Dedifferentiated amniotic fluid mesenchymal stem cell (primary cell): ENCODE measurements around the gene CNTNAP2.

Source experiments
- DNase-seq: peaks from one replicate; pipeline ENCODE4 v3.0.0-alpha.2; 2016; ENCODE audit errors: extremely low spot score

Gene CNTNAP2

DNA sequence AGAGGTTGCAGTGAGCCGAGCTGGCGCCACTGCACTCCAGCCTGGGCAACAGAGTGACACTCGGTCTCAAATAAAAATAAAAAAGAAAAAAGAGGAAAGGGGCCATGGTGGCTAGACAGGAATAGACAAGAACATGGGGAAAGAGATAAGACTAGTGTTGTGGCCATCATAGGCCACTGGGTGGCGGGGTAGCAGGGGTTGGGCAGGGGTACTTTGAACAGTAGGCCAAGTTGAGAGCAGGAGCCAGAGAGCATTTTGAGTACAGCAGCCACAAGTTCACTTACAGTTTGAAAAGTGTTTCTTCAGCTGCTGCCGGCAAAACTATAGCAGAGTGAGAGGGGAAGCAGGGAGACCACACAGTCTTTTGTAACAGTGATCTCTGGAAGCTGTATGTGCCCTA lies 656.0 kb downstream of the CNTNAP2 start:
- DNase-seq, result no peak

DNA sequence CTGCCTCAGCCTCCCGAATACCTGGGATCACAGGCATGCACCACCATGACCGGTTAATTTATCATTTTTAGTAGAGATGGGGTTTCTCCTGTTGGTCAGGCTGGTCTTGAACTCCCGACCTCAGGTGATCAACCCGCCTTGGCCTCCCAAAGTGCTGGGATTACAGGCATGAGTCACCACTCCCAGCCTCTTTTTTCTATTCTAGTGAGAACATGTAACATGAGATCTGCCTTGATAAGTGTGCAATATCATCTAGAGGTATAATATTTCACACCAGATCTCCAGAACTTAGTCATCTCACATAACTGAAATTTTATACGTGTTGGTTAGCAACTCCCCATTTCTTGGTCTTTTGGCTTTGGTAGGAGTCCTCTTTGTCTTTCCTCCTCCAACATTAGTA lies 656.9 kb downstream of the CNTNAP2 start:
- DNase-seq, result no peak

DNA sequence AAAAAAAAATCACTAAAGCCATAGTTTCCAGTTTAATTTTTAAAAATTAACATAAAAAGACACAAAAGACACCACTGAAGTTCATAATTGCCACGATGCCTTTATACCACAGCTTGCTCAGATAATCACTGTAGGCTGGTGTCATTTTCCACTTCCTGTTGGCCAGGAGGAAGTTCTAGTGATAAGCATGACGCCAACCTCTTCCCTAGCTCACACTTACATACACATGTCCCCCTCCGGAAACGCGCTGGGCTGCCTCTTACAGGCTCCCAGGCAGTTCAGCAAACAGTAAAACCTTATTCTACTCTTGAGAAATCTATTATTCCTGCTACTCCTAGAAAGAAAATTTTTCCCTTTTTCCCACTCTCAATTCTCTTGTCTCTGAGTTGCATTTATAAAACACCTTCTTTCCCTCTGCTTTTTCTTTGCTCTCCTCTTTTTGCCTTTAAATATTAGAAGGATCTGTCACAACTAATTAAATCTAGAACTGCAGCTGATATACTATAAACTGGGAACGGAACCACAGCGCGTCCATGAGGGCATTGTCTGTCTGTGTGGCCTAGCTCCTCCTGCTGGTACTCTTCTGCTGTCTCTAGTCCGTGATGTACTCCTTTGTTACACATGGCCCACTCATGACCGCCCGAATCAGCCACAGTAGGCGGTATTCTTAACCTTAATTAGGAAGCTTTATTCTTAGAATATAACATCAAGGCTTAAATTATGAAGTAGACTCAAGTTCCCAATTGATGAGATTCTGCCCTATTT lies 664.9 kb downstream of the CNTNAP2 start:
- DNase-seq, result no peak

DNA sequence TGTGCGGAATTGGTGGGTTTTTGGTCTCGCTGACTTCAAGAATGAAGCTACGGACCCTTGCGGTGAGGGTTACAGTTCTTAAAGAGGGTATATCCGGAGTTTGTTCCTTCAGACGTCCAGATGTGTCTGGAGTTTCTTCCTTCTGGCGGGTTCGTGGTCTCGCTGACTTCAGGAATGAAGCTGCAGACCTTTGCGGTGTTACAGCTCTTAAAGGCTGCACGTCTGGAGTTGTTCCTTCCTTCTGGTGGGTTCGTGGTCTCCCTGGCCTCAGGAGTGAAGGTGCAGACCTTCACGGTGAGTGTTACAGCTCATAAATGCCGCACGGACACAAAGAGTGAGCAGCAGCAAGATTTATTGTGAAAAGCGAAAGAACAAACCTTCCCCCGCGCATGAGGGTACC lies 670.7 kb downstream of the CNTNAP2 start:
- DNase-seq, result no peak

DNA sequence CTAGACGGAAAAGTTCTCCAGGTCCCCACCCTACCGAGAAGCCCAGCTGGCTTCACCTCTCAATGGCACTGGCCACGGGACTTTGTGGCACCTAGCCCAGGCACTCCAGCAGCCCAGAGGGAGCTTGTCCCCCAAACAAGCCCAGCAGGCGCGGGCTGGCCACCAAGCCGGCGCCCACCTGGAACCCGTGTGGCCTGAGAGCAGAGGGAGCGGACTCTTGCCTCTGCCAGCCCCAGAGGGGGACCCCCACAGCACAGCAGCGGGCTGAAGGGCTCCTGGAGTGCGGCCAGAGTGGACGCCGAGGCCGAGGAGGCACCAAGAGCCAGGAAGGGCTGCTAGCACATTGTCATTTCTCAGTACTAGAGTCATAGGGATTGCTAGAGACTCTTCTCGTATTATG lies 671.4 kb downstream of the CNTNAP2 start:
- no peak for DNase-seq

DNA sequence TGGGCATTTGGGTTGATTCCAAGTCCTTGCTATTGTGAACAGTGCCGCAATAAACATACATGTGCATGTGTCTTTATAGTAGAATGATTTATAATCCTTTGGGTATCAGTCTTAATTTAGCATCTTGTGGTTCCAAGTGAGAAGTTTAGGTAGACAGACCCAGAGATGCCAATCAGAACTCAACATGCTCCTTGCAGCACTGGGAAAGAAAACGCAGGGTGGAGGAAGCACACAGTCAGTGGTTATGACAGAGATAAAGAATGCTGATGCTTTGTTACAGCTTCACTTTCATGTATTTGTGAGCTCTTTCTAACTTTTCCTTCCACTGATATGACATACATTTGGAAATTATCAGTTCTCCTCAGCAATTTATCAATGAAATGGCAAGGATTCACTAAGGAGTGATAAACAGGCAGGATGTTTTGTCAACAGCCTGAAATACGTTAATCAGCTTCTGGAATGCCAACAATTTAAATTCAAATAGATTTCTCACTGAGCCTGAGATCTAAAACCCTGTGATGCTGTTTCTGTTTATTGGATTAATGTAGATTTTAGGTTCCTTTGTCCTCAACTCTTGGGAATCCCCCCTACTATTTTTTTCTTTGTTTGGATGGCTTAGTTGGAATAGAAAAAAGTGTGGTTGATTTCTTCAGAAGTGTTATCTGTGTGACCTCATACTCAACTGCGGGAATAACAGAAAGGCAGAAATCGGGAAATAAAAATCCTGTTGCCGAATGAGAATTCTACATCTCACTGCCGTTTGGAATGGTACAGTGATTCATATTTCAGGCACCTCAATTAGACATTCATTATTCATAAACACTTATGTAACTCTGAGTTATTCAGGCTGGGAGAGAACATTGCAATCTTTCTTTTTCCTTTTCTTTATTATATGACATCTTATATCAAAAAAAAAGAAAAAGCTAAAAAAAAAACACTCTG lies 675.0 kb downstream of the CNTNAP2 start:
- DNase-seq, result no peak

DNA sequence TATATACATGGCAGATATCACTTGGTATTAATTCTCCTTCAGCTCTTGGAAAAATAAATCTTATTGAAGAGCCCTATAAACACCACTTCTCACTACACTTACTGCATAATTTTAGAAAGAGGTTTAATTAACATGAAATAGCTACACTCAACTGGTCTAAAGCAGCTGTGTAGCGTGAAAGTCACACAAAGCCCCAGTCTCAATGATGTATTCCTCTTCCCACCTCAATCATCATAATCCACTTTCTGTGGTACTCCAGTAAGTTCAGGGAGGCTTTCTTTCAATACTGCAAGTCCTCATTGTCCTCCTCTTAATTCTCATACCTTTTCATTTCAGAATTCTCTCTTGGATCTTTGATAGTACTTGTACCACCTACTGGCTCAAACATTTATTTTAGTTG lies 688.0 kb downstream of the CNTNAP2 start:
- DNase-seq, result no peak

DNA sequence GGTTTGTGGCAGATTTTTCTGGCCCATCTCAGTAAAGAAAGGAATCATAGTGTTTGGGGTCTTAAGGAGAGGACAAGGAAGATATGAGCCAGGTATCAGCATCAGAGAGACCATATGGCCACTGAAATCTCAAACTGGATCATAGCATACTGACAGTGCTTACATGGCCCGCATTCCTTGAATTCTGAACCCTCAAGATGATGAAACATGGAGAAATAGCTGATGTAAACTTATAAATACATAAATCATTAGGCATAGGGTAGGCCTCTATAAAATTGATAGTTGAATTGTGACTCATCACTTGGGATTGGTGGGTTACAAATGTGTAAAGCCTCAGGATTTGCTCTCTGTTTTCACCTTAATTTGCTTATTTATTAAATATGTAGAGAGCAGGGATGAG lies 688.5 kb downstream of the CNTNAP2 start:
- peak; percentile 48 for DNase-seq

DNA sequence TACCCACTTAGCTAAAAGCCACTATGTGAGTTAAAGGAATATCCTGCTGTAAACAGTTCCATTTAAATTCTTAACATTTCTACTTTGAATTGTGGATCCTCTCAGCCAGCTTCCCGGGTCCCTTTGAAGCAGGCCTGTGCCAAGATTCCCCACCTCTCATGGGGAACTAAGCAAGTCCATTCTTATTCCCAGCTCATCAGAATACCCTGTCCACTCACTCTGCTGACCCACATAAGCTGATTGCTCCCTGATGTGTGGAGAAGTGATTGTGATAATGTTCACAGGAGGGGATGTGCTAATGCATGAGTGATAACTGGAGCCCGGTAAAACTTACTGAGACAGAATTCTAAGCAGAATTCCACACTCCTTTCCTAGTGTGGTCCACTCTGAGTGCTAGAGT lies 709.7 kb downstream of the CNTNAP2 start:
- no peak for DNase-seq

DNA sequence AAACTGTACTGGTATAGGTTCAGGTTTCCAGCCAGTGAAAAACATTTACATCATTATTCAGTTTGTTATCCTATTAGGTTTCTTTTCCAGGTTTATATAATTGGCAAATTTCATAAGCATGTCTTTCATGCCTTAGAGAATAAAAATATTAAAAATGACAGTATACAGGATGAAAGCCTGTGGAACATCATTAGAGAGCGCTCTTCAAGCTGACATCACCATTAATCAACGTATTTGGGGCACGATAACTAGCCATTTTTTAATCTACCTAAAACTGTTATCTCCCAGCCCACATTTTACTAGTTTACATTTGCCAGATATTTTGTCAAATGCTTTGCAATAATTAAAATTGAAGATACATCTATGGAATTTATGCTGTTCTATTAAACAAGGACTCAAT lies 714.1 kb downstream of the CNTNAP2 start:
- DNase-seq, result no peak

DNA sequence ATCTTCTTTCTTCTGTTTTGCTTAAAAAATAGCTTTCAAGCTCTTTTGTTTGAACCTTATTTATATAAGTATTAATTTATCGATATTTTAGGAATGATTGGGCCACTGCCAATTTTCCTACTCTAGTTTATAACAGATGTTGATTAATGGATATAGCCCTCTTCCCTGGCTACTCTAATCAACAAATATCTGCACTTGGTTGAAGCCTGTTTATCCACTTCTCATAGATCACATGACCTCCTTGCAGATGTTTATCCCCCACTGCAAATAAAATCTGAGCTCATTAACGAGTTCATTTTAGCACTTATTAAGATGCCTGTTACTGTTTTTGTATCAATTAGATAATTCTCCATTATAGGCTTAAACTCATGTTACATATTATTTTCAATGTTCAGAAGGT lies 715.3 kb downstream of the CNTNAP2 start:
- no peak for DNase-seq

DNA sequence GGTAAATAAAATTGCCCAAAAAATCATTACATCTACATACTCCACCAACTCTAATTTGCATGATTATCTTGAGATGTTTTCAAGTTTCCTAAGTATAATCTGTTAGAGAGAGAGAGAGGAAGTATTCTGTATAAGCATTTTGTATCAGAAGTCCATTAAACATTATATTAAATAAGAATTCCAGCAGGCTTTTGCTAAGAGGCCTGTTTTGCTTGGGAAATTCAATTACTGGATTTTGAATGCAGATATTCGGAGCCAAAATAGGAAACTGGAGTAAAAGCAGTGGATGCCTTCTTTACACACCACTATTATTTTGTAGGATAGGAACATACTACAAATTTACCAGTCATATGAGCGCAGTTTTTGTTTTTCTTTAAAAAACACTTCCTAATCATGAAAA lies 727.8 kb downstream of the CNTNAP2 start:
- DNase-seq, result no peak

DNA sequence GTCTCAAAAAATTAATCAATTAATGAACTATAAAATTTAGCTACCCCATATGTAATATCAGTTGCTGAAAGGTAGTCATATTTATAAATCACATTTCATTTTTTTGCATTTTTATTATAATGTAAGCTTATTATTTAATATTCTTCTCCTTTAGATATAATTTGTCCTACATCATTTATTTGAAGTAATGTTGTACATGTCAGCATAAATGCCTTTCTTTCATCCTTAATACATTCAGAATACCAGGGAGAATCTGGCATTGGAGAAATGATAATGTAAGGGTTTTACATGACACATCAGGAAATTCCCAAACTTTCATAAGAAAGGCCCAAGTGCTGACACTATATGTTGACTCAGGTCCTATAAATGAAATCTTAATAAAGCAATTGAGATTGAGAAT lies 742.1 kb downstream of the CNTNAP2 start:
- no peak for DNase-seq

DNA sequence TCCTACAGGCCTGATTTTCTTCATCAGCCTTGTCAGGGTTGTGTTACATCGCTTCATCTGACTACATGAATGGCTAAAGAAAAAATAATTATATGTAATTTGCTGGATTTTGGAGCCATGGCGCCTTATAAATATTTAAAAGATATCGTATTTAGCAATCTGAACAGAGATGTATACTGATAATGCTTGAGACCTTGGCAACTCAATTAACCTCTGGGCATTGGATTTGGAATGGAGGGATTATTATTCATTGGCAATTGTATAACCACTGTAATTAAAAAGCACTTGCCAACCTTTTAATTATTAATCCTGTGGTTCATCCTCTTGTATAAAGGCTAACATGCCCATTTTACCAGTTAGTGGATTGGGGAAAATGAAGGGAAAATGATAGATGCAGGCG lies 745.1 kb downstream of the CNTNAP2 start:
- DNase-seq, result no peak

DNA sequence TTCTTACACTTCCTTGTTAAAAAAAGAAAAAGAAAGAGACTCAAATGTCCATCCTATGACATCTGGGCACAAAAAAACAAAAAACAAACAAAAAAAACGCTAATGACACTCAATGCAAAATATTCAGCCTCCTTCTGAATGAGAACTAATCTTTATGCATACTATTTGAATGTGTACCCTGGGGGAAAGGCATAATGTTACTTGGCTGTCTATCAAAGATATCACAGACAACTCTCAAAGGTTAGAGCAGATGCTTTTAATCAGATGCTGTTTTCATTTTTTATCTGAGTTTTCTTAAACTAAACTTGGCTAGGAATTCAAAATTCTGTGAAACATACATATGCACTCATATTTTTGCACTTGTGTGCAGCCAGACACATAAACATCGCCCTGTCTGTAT lies 745.8 kb downstream of the CNTNAP2 start:
- DNase-seq, result peak; percentile 16

DNA sequence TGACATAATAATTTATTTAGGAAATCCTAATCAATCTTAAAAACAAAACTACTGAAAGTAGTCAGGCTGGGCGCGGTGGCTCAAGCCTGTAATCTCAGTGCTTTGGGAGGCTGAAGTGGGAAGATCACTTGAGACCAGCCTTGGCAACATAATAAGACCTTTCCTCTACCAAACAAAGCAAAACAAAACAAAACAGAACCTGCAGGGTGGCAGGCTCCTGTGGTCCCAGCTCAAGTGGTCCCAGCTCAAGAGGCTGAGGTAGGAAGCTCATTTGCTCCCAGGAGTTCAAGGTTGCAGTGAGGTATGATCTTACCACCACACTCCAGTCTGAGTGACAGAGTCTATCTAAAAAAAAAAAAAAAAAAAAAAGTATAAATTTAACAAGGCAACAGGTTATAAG lies 748.0 kb downstream of the CNTNAP2 start:
- DNase-seq, result no peak

DNA sequence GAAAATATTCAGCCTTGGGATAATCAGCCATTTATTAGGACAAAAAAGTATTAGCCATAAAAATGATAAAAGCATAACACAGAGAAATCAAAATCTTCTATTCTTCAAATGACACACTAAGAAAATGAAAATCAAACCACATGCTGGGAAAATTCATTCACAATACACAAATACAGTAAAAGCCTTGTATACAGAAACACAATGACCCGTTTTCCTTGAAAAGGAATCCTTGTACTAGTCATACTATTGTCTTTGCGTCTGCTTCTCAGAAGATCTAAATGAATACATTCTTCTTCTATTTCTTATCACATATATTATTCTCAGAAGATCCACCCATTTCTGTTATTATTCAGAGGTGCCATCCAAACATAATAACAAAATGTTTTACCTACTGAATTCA lies 749.1 kb downstream of the CNTNAP2 start:
- DNase-seq, result no peak

DNA sequence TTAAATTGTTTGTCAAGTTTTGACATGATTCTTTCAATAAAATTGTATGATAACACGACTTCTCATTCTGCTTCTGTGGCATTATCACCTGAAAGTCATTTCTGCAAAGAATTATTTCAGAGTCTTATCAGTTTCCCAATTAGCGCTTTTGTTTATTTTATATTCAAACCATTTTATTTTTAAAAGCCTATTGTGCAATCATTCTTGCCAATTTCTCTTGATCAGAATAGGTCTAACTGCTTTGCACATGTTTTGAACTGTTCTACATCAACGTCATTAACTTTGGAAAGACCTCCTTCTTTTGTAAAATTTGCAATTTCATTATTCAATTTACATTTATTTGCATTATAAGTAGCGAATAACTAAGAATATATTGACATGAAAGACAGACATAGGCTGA lies 758.1 kb downstream of the CNTNAP2 start:
- no peak for DNase-seq

DNA sequence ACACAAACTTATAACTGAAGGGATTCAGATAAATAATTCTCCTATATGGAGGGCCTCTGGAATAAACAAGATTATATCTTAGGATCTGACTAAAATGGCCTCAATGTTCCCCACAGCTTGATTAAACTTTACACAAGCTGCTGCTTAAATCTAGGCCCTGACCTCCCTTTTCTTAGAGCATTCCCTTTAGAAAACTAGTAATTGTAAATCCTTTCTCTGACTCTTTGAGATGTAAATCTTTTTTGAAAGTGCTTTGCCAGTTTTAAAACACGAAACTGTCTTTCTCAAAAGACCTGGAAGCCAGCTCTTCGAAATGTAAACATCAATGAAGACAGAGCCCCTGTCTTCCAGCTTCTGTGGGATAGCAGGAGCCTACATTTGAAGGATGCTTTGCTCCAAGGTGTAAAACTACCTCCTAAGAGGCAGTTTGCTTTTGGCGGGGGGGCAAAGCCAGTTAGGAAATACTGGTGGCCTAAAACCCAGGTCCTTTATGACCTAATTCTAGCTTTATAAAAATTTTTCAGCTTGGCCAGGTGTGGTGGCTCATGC lies 758.7 kb downstream of the CNTNAP2 start:
- no peak for DNase-seq

DNA sequence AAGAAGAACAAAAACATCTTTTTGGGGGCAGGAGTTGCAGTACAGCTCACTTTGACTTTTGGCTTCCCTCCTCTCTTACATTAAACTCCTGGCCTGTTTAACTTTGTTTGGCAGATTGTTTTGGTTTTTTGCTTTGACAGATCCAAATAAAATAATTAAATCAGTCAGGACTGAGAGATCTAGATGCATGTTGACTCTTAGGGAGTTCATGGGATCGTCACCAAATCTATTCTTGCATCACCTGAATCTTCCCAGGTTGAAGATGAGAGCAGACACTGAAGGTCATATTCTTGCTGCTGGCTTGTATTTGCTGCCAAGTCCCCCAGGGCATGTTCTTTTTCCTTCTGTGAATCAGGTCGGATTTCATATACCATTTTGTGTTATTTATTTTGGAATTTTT lies 759.4 kb downstream of the CNTNAP2 start:
- no peak for DNase-seq

DNA sequence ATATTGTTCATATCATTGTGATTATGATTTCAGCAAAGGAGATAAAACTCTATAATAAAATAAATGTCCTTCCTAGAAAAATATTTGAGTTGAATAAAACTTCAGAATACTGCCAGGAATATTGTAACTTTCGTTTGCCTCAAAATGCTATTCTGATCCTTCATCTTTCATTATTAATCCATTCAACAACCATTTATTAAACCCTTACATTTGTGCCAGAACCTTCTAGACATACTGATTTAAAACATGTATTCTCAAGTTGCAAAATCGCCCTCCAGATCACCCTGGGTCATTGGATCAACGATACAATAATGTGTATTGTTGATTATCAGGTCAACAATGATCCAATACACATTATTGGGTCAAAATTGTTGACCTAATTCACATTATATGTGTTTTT lies 759.8 kb downstream of the CNTNAP2 start:
- no peak for DNase-seq

DNA sequence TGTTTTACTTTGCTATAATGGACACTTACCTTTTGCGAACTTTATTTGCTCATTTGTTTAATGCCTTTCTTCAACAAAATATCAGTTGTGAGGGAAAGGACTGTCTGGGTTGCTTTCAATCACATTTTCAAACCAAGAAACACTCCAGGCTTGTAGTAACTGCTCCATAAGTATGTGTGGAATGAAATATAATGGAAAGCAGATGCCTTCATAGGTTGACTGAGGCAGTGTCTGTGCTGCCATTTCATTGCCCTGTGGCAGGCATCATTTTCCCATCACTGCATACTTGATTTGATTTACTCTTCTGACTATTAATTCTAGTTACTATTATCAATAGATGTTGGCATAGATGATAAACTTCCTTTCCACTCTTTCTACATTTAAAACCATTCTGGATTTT lies 762.3 kb downstream of the CNTNAP2 start:
- no peak for DNase-seq

DNA sequence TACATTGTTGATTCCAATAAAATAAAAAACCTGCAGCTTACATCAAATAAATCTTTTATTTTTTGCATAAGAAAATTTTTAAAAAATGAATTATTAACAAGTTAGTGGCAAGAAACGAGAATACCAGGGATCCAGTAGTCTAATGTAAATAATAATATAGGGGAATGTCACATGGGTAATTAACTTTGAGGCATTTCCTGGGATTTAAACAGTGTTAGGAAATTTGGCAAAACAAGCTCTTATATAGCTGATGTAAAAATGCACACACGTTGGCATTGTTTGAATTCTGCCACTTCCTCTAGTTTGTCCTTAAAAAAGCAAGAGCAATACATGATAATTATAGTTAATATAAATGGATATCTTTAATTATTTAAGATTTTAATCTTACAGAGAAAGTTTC lies 768.6 kb downstream of the CNTNAP2 start:
- no peak for DNase-seq
